ENCODE data around the gene ZNRF2. TPM values are rescaled to one million over a fixed set of nuclear protein-coding genes. Genes with fewer than 3 reads are reported as not detected.

Gene ZNRF2
- polyA plus RNA-seq, 1 donor (not counting 4 experiments of a cell fraction or from before 2014, with no cell fraction given): 7.0 TPM

DNA sequence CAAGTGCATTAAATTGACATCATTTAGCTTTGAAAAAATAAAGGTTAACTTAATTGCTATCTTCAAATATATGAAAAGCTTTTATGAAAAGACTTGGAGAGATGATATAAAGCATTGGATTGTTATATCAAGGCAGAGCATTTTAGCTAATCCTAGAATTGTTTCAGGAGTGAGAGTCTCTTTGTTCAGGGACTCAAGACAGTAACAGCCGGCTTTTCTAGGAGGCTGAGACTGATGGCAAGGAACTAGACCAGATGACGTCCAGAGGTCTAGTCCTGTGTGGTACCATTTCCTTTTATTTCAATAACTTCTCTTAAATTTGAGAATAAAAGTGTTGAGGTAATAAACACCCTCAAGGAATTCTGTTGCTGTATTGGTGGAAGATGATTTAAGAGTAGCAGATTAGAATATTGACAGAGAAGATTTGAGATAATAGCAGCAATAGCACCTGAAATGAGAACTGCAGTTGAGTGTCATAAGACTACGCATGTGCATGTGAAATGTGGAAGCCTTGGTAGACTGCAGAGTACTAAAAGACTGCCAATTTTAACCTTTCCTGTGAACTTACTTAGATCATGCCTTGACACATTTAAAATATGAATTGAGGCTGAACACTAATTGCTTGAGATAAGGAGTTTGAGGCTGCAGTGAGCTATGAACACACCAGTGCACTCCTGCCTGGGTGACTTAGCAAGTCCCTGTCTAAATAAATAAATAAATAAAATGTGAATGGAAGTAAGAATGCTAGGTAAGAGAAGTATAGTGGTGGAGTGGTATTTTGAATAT, 79.6 kb downstream of the ZNRF2 start:
- H3K9me3 ChIP-seq (ENCODE audit: control insufficient read depth, low read depth, low read length): no peaks in the 10 kb centered on the region
- H3K36me3 ChIP-seq (ENCODE audit: control insufficient read depth in 2 of 2, extremely low read depth in 1 of 2, insufficient read depth in 2 of 2, low read length in 2 of 2): peaks cover 0 to 2% of the 10 kb centered on the region in 2 experiments
- H3K4me1 ChIP-seq (ENCODE audit: control insufficient read depth, extremely low read depth, insufficient read depth, low read length): peaks cover 7% of the 10 kb centered on the region
- H3K4me2 ChIP-seq (ENCODE audit: control insufficient read depth, extremely low read depth, insufficient read depth, low read depth, low read length): no peak overlapping the region
- no peak for DNase-seq (ENCODE audit: low read depth, low spot score)
- TF ChIP-seq, protein P1, sequence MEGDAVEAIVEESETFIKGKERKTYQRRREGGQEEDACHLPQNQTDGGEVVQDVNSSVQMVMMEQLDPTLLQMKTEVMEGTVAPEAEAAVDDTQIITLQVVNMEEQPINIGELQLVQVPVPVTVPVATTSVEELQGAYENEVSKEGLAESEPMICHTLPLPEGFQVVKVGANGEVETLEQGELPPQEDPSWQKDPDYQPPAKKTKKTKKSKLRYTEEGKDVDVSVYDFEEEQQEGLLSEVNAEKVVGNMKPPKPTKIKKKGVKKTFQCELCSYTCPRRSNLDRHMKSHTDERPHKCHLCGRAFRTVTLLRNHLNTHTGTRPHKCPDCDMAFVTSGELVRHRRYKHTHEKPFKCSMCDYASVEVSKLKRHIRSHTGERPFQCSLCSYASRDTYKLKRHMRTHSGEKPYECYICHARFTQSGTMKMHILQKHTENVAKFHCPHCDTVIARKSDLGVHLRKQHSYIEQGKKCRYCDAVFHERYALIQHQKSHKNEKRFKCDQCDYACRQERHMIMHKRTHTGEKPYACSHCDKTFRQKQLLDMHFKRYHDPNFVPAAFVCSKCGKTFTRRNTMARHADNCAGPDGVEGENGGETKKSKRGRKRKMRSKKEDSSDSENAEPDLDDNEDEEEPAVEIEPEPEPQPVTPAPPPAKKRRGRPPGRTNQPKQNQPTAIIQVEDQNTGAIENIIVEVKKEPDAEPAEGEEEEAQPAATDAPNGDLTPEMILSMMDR (optimal IDR thresholded peaks at IDR 0.05 in 1 of 3, IDR thresholded peaks at IDR 0.05 in 1 of 3, conservative IDR thresholded peaks at IDR 0.05 in 1 of 3; ENCODE audit: extremely low read depth in 1 of 3, insufficient read depth in 2 of 3, low read length in 3 of 3): no peak
- no peak for TF ChIP-seq EZH2 (IDR thresholded peaks at IDR 0.05; ENCODE audit: low read length)
- H3K4me3 ChIP-seq (ENCODE audit: control insufficient read depth in 2 of 3, extremely low read depth in 1 of 3, insufficient read depth in 2 of 3, low read depth in 1 of 3, low read length in 3 of 3): no peak overlapping the region
- H3K9ac ChIP-seq (ENCODE audit: control insufficient read depth, extremely low read depth, insufficient read depth, low read length): no peak overlapping the region
- no peaks in the 10 kb centered on the region for H3K27me3 ChIP-seq (ENCODE audit: control insufficient read depth, extremely low read depth, insufficient read depth, low read length)
- H3K27ac ChIP-seq (ENCODE audit: control insufficient read depth, insufficient read depth, low read length): no peak overlapping the region
- no peaks in the 10 kb centered on the region for H4K20me1 ChIP-seq (ENCODE audit: control insufficient read depth, extremely low read depth, insufficient read depth, low read length)
- H3K79me2 ChIP-seq (ENCODE audit: control insufficient read depth, insufficient read depth, low read length): no peaks in the 10 kb centered on the region
- no peak overlapping the region for H2AFZ ChIP-seq (ENCODE audit: control insufficient read depth, low read length)
- FAIRE-seq: no peak
- dilution Hi-C loops (cut with MboI; ENCODE audit: extremely low pct_ligation_motif_present, low sequenced_read_pairs): no loop called here
- no peaks in the 10 kb centered on the region for H3K9me1 ChIP-seq (ENCODE audit: control insufficient read depth, extremely low read depth, insufficient read depth, low read length)

DNA sequence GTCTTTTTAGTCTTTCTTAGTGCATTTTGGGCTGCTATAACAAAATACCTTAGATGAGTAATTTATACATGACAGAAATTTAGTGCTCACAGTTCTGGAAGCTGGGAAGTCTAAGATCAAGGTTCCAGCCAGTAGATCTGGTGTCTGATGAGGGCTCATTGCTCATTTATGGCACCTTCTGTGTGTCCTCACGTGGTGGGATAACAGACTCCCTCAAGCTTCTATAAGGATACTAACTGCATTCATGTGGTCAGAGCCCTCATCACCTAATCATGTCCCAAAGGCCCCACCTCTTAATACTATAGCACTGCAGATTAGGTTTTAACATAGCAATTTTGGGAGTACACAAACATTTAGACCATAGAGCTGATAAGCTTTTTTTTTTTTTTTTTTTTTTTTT, 80.4 kb downstream of the ZNRF2 start:
- no peak for DNase-seq (ENCODE audit: low read depth, low spot score)
- Histone ChIP-seq H3K4me1 (ENCODE audit: control insufficient read depth, extremely low read depth, insufficient read depth, low read length) (peaks cover 7% of the 10 kb centered on the region), H3K4me3 (ENCODE audit: control insufficient read depth in 2 of 3, extremely low read depth in 1 of 3, insufficient read depth in 2 of 3, low read depth in 1 of 3, low read length in 3 of 3) (no peak overlapping the region), H2AFZ (ENCODE audit: control insufficient read depth, low read length) (no peak overlapping the region), H3K9ac (ENCODE audit: control insufficient read depth, extremely low read depth, insufficient read depth, low read length) (no peak overlapping the region), H3K36me3 (ENCODE audit: control insufficient read depth in 2 of 2, extremely low read depth in 1 of 2, insufficient read depth in 2 of 2, low read length in 2 of 2) (peaks cover 0 to 2% of the 10 kb centered on the region in 2 experiments), H3K79me2 (ENCODE audit: control insufficient read depth, insufficient read depth, low read length) (no peaks in the 10 kb centered on the region), H3K4me2 (ENCODE audit: control insufficient read depth, extremely low read depth, insufficient read depth, low read depth, low read length) (no peak overlapping the region), H4K20me1 (ENCODE audit: control insufficient read depth, extremely low read depth, insufficient read depth, low read length) (no peaks in the 10 kb centered on the region), H3K9me3 (ENCODE audit: control insufficient read depth, low read depth, low read length) (no peaks in the 10 kb centered on the region), H3K9me1 (ENCODE audit: control insufficient read depth, extremely low read depth, insufficient read depth, low read length) (no peaks in the 10 kb centered on the region), H3K27me3 (ENCODE audit: control insufficient read depth, extremely low read depth, insufficient read depth, low read length) (no peaks in the 10 kb centered on the region), H3K27ac (ENCODE audit: control insufficient read depth, insufficient read depth, low read length) (no peak overlapping the region)
- FAIRE-seq: no peak
- no peak for TF ChIP-seq EZH2 (IDR thresholded peaks at IDR 0.05; ENCODE audit: low read length)
- TF ChIP-seq, protein P1 (optimal IDR thresholded peaks at IDR 0.05 in 1 of 3, IDR thresholded peaks at IDR 0.05 in 1 of 3, conservative IDR thresholded peaks at IDR 0.05 in 1 of 3; ENCODE audit: extremely low read depth in 1 of 3, insufficient read depth in 2 of 3, low read length in 3 of 3): no peak
- dilution Hi-C loops (cut with MboI; ENCODE audit: extremely low pct_ligation_motif_present, low sequenced_read_pairs): no loop called here
